HCT116 (cell line): Measurements from ENCODE around the gene FCN3.

ENCODE experiments used
- CEBPB ChIP-seq: IDR thresholded peaks from 2 replicates; pipeline ENCODE4 v1.6.1; 2012; ENCODE audit warnings: low read depth
- CTCF ChIP-seq, 3 experiments: fragments of 200-600 bp in 1 of 3; sonication (generic) in 1 of 3; IDR thresholded peaks in 2 of 3; conservative IDR thresholded peaks in 1 of 3; 2 replicates each; pipeline ENCODE4 v1.5.1; 2012 to 2017; ENCODE audit warnings: low read depth in 2 of 3, low read length in 2 of 3, antibody characterized with exemption in 1 of 3, borderline replicate concordance in 1 of 3, control low read depth in 1 of 3, mild to moderate bottlenecking in 1 of 3, mixed read lengths in 1 of 3, mixed run types in 1 of 3, moderate library complexity in 1 of 3; ENCODE audit not compliant: insufficient read depth in 1 of 3
- ELF1 ChIP-seq: IDR thresholded peaks from 2 replicates; pipeline ENCODE4 v1.6.1; 2012; ENCODE audit warnings: low read depth, borderline replicate concordance
- EZH2 ChIP-seq: fragments of 200-600 bp; sonication (generic); IDR thresholded peaks from 2 replicates; pipeline ENCODE4 v1.6.1; 2017; ENCODE audit warnings: antibody characterized with exemption, mixed run types
- EZH2phosphoT487 ChIP-seq: fragments of 200-600 bp; IDR thresholded peaks from 2 replicates; pipeline ENCODE4 v1.6.1; 2018; ENCODE audit warnings: antibody characterized with exemption, borderline replicate concordance
- JUND ChIP-seq: IDR thresholded peaks from 2 replicates; pipeline ENCODE4 v1.6.1; 2012
- MAX ChIP-seq: IDR thresholded peaks from 2 replicates; pipeline ENCODE4 v1.6.1; 2012
- POLR2A ChIP-seq: IDR thresholded peaks from 2 replicates; pipeline ENCODE4 v1.7.0; 2011; ENCODE audit warnings: borderline replicate concordance; ENCODE audit not compliant: insufficient read depth, insufficient read length; ENCODE audit errors: extremely low read depth
- POLR2AphosphoS5 ChIP-seq: IDR thresholded peaks from 2 replicates; pipeline ENCODE4 v1.6.1; 2011; ENCODE audit warnings: mild to moderate bottlenecking, low read depth, low read length, moderate library complexity
- SIN3A ChIP-seq: IDR thresholded peaks from 2 replicates; pipeline ENCODE4 v1.6.1; 2012; ENCODE audit warnings: low read depth
- YY1 ChIP-seq: IDR thresholded peaks from 2 replicates; pipeline ENCODE4 v1.6.1; 2011; ENCODE audit warnings: low read length, low read depth, moderate library complexity, mild to moderate bottlenecking; ENCODE audit not compliant: insufficient replicate concordance; ENCODE audit errors: extremely low read depth
- ZBTB33 ChIP-seq: IDR thresholded peaks from 2 replicates; pipeline ENCODE4 v1.6.1; 2011; ENCODE audit warnings: mild to moderate bottlenecking, low read length, moderate library complexity; ENCODE audit not compliant: insufficient replicate concordance; ENCODE audit errors: extremely low read depth
- ZNF274 ChIP-seq: fragments of 200-500 bp; sonication (Bioruptor generic); IDR thresholded peaks from 2 replicates; pipeline ENCODE4 v1.6.1; 2014; ENCODE audit warnings: mild to moderate bottlenecking, low read depth, low read length, inconsistent platforms
- TF ChIP-seq, protein P1 (sequence below): IDR thresholded peaks from 2 replicates; pipeline ENCODE4 v1.6.1; 2012; ENCODE audit warnings: low read depth

- TF ChIP-seq YY1: no peak
- no peak for TF ChIP-seq EZH2
- TF ChIP-seq CTCF (IDR thresholded peaks at IDR 0.05 in 2 of 3, conservative IDR thresholded peaks at IDR 0.05 in 1 of 3; ENCODE audit: borderline replicate concordance in 1 of 3, insufficient read depth in 1 of 3, low read depth in 2 of 3, low read length in 2 of 3): no peak
- no peak for TF ChIP-seq EZH2phosphoT487
- no peak for TF ChIP-seq ZBTB33
- TF ChIP-seq POLR2AphosphoS5: no peak
- TF ChIP-seq ZNF274: no peak
- TF ChIP-seq POLR2A: no peak
- TF ChIP-seq CEBPB: no peak
- TF ChIP-seq JUND: no peak
- TF ChIP-seq, protein P1, sequence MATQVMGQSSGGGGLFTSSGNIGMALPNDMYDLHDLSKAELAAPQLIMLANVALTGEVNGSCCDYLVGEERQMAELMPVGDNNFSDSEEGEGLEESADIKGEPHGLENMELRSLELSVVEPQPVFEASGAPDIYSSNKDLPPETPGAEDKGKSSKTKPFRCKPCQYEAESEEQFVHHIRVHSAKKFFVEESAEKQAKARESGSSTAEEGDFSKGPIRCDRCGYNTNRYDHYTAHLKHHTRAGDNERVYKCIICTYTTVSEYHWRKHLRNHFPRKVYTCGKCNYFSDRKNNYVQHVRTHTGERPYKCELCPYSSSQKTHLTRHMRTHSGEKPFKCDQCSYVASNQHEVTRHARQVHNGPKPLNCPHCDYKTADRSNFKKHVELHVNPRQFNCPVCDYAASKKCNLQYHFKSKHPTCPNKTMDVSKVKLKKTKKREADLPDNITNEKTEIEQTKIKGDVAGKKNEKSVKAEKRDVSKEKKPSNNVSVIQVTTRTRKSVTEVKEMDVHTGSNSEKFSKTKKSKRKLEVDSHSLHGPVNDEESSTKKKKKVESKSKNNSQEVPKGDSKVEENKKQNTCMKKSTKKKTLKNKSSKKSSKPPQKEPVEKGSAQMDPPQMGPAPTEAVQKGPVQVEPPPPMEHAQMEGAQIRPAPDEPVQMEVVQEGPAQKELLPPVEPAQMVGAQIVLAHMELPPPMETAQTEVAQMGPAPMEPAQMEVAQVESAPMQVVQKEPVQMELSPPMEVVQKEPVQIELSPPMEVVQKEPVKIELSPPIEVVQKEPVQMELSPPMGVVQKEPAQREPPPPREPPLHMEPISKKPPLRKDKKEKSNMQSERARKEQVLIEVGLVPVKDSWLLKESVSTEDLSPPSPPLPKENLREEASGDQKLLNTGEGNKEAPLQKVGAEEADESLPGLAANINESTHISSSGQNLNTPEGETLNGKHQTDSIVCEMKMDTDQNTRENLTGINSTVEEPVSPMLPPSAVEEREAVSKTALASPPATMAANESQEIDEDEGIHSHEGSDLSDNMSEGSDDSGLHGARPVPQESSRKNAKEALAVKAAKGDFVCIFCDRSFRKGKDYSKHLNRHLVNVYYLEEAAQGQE: no peak
- no peak for TF ChIP-seq ELF1
- TF ChIP-seq SIN3A: no peak
- no peak for TF ChIP-seq MAX
These were observed 51.9 kb downstream of the FCN3 start for GRCh38 chr1:27322569-27323240.
